ENCODE results near the gene ASS1.

Gene ASS1

DNA sequence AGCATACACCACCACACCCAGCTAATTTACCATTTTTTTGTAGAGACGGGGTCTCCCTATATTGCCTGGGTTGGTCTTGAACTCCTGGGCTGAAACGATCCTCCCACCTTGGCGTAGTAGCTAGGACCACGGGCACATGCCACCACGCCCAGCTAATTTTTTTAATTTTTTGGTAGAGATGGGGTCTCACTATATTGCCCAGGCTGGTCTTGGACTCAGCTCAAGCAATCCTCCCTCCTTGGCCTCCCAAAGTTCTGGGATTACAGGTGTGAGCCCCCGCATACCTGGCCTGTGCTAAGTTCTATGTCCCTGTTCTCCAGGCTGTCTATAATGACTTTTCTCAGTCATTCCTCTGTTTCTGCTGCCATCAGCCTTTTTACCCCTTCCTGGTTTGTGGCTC is 41.3 kb downstream of the ASS1 start:
- Histone ChIP-seq H3K4me3 (ENCODE audit: low read depth in 1 of 2, low read length in 1 of 2) (no peak overlapping the region), H3K36me3 (no peaks in the 10 kb centered on the region), H3K4me1 (ENCODE audit: control insufficient read depth in 1 of 2, insufficient read depth in 1 of 2, low read depth in 1 of 2, low read length in 1 of 2) (no peaks in the 10 kb centered on the region), H3K27me3 (peaks cover 57% of the 10 kb centered on the region), H3K9me3 (no peaks in the 10 kb centered on the region), H3K27ac (no peak overlapping the region)
- TF ChIP-seq, protein P1, sequence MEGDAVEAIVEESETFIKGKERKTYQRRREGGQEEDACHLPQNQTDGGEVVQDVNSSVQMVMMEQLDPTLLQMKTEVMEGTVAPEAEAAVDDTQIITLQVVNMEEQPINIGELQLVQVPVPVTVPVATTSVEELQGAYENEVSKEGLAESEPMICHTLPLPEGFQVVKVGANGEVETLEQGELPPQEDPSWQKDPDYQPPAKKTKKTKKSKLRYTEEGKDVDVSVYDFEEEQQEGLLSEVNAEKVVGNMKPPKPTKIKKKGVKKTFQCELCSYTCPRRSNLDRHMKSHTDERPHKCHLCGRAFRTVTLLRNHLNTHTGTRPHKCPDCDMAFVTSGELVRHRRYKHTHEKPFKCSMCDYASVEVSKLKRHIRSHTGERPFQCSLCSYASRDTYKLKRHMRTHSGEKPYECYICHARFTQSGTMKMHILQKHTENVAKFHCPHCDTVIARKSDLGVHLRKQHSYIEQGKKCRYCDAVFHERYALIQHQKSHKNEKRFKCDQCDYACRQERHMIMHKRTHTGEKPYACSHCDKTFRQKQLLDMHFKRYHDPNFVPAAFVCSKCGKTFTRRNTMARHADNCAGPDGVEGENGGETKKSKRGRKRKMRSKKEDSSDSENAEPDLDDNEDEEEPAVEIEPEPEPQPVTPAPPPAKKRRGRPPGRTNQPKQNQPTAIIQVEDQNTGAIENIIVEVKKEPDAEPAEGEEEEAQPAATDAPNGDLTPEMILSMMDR (IDR thresholded peaks at IDR 0.05): no peak

DNA sequence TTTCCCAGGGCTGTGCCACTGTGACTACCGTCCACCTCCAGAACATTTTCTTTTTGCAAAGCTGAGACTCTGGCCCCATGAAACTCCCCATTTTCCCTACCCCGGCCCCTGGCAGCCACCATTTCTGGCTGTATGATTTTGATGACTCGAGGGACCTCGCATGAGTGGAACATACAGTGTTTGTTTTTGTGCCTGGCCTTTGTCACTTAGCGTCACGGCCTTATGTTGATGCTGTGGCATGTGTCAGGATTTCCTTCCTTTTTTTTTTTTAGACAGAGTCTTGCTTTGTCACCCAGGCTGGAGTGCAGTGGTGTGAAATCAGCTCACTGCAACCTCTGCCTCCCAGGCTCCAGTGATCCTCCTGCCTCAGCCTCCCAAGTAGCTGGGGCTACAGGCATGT is 42.7 kb downstream of the ASS1 start:
- no peak overlapping the region for H3K4me3 ChIP-seq (ENCODE audit: low read depth in 1 of 2, low read length in 1 of 2)
- peaks cover 45% of the 10 kb centered on the region for H3K27me3 ChIP-seq
- no peaks in the 10 kb centered on the region for H3K9me3 ChIP-seq
- no peaks in the 10 kb centered on the region for H3K4me1 ChIP-seq (ENCODE audit: control insufficient read depth in 1 of 2, insufficient read depth in 1 of 2, low read depth in 1 of 2, low read length in 1 of 2)
- H3K36me3 ChIP-seq: no peaks in the 10 kb centered on the region
- TF ChIP-seq, protein P1 (IDR thresholded peaks at IDR 0.05): no peak
- no peak overlapping the region for H3K27ac ChIP-seq

DNA sequence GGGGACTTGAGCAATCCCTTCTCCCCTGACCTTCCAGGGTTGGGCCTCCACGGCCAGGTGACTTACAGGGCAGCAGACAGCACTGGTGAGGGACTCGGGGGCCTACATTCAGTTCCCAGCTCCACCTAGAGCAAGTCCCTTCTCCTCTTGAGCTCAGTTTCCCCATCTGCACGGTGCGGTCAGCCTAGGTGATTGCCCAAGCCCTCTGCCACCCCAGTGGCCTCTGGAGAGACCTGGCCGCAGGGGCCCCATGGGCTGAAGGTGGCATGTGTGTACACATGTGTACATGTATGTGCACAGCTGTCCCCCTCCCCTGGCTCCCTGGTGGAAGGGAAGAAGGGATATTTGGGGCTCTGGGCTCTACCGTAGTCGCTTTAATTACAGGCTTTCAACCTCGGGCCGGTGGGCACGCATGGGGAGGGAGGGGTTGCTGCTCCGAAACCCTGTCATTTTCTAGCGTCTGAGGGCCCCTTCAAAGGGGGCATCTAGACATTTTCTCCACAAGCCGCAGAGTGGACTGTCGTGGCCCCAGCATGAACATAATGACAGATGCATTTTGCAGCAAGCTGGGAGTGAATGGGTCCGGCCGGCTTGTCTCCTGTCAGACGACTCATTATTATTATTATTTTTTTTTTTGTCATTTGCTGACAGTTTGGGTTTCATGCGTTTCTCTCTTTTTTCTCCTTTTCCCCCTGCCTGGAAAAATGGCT is 44.0 kb downstream of the ASS1 start:
- peaks cover 32% of the 10 kb centered on the region for H3K27me3 ChIP-seq
- H3K9me3 ChIP-seq: no peaks in the 10 kb centered on the region
- H3K36me3 ChIP-seq: no peaks in the 10 kb centered on the region
- TF ChIP-seq, protein P1 (IDR thresholded peaks at IDR 0.05): no peak
- H3K4me1 ChIP-seq (ENCODE audit: control insufficient read depth in 1 of 2, insufficient read depth in 1 of 2, low read depth in 1 of 2, low read length in 1 of 2): no peaks in the 10 kb centered on the region
- H3K4me3 ChIP-seq (ENCODE audit: low read depth in 1 of 2, low read length in 1 of 2): no peak overlapping the region
- H3K27ac ChIP-seq: no peak overlapping the region

DNA sequence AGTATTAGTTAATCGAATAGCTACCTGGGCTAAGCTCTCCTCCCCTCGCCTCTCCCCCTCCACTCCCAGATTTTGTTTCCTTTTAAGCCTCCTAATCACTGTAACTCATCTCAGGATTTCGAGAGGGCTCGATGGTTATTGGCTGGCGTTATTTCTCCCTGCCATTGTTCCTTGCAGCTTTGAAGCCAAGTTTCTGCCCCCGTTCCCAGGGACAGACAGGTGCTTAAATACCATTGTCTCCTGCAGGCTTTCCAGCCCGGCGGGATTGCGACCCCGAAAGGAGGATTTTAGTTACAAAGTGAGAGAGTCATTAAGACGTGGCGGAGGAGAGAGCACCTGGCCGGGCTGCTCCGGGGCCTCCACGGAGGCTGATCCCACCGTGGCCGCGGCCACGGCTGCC is 46.2 kb downstream of the ASS1 start:
- H3K9me3 ChIP-seq: no peaks in the 10 kb centered on the region
- no peaks in the 10 kb centered on the region for H3K36me3 ChIP-seq
- H3K4me1 ChIP-seq (ENCODE audit: control insufficient read depth in 1 of 2, insufficient read depth in 1 of 2, low read depth in 1 of 2, low read length in 1 of 2): no peaks in the 10 kb centered on the region
- peaks cover 10% of the 10 kb centered on the region for H3K27me3 ChIP-seq
- no peak overlapping the region for H3K27ac ChIP-seq
- TF ChIP-seq, protein P1 (IDR thresholded peaks at IDR 0.05): no peak
- no peak overlapping the region for H3K4me3 ChIP-seq (ENCODE audit: low read depth in 1 of 2, low read length in 1 of 2)

DNA sequence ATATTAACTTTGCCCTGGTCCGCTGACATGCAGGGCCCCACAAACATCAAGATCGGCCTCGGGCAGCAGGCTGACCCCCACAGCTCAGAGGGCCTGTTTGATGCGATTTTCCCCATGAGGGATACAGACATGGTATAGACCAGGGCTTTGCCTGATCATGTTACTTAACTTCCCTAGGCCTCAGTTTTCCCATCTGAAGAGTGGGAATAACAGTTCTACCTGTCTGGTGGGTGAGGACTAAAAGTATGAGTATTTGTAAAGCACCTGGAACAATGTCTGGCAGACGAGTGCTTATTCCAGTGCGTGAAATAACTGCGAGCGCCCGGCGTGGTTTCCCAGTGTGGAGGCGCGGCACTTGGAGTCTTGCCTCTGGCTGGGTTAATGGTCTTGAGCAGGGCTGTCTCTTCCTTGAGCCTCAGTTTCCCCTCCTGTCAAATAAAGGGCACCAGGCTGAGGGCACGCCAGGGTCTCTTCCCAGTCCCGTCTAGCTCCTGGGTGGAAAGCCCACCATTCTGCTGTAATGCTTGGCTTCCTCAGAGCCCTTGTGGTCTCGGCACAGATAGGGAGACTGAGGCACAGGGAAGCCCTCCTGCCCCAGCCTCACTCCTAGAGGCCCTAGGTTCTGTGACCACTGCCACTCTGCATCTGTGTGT is 47.2 kb downstream of the ASS1 start:
- Histone ChIP-seq H3K9me3 (no peaks in the 10 kb centered on the region), H3K27ac (no peak overlapping the region), H3K27me3 (peaks cover under 1% of the 10 kb centered on the region), H3K4me3 (ENCODE audit: low read depth in 1 of 2, low read length in 1 of 2) (no peak overlapping the region), H3K36me3 (no peaks in the 10 kb centered on the region), H3K4me1 (ENCODE audit: control insufficient read depth in 1 of 2, insufficient read depth in 1 of 2, low read depth in 1 of 2, low read length in 1 of 2) (no peaks in the 10 kb centered on the region)
- TF ChIP-seq, protein P1 (IDR thresholded peaks at IDR 0.05): no peak
